A549 treated with Hydrocortisone at 1 μM for 4 hours (cell line): Measurements from ENCODE around the gene CABP7. TPM values are rescaled to one million over a fixed set of nuclear protein-coding genes. Genes with fewer than 3 reads are reported as not detected.

ENCODE experiments used
- total RNA-seq: library from RNA; stranded (reverse); fragments of 200-300 nt; extraction: Qiagen RNA extraction; gene quantifications from 5 replicates; pipeline ENCODE4 v1.2.3, GENCODE V29; 2022

CABP7 gene
- 0.14 to 0.17 TPM (median 0.15 TPM) in 5 replicates for total RNA-seq

GRCh38 chr22:29719899-29720645, at the start of gene CABP7:
CABP7 (plus strand) TSS chr22:29720003; CDS start chr22:29720425, 422 bp downstream.

DNA sequence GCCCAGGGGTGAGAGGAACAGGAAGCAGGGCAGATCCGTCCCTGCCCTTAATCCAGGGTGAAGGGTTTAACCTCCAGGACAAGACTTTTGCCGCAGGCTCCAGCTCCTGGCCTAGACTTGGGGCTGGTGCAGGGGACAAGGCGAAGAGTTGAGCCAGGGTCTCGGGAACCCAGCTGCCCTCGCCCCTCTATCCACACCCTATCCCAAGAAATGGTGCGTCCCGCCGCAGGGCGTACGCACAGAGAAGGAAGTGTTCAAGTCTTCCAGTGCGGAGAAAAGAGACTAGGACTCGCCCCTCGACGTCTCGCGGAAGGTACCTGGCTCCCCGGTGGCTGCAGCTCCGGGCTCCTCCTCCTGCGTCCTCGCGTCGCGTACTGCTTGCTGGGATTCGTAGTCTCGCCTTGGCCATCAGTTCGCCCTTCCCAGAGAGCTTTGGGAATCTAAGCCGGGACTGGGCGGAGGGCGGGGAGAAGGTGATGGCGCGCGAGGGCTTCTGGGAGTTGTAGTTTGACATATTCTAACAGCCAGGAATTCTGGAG, 46.9 kb downstream of the CABP7 start, which contains the start of gene ZMAT5:
Gene ZMAT5, minus strand, starts transcription at position 376 of the 539 bp plus-strand sequence. CDS start 18,463 bp downstream, outside the sequence.

GRCh38 chr22:29767171-29768051, 47.6 kb downstream of the CABP7 start, which contains the start of gene UQCR10:
UQCR10 (plus strand) TSS chr22:29767369; CDS start chr22:29767399, 30 bp downstream.

Other genes with a start within 250 kb of the CABP7 start
- gene NEFH, start 239.8 kb upstream of the CABP7 start, total RNA-seq: 0.09 to 0.16 TPM (median 0.09 TPM) in 5 replicates
- gene THOC5, start 166.2 kb upstream of the CABP7 start, total RNA-seq: 27.0 to 31.6 TPM (median 31.1 TPM) in 5 replicates
- gene NIPSNAP1, start 138.9 kb upstream of the CABP7 start, total RNA-seq: 56.9 to 62.8 TPM (median 60.2 TPM) in 5 replicates
- 11.7 to 17.0 TPM (median 14.3 TPM) in 5 replicates for gene NF2, start 116.4 kb upstream of the CABP7 start, total RNA-seq
- 10.8 to 20.5 TPM (median 19.4 TPM) in 5 replicates for gene ZMAT5, start 47.0 kb downstream of the CABP7 start, total RNA-seq
- 99.4 to 124 TPM (median 116 TPM) in 5 replicates for gene UQCR10, start 47.4 kb downstream of the CABP7 start, total RNA-seq
- 26.2 to 31.1 TPM (median 28.4 TPM) in 5 replicates for gene ASCC2, start 118.3 kb downstream of the CABP7 start, total RNA-seq
- gene MTMR3, start 163.2 kb downstream of the CABP7 start, total RNA-seq: 6.7 to 9.9 TPM (median 9.1 TPM) in 5 replicates